Left ventricle myocardium inferior (tissue), 1 donor: ENCODE results near the gene NR1D1. TPM values are rescaled to one million over a fixed set of nuclear protein-coding genes. Genes with fewer than 3 reads are reported as not detected.
A peak's percentile ranks its signal among the peaks of the same experiment; 100 is the strongest.

Experiments
- DNase-seq: peaks from one replicate; pipeline ENCODE4 v3.0.0-alpha.2; 2020
- H3K27ac ChIP-seq: fragments of 200-600 bp; replicated peaks from 2 replicates; pipeline ENCODE4 v1.8.0; 2021
- H3K27me3 ChIP-seq: fragments of 200-600 bp; 2 replicates; pipeline ENCODE4 v1.8.0; 2021; ENCODE audit warnings: low read depth
- H3K36me3 ChIP-seq: fragments of 200-600 bp; 2 replicates; pipeline ENCODE4 v1.8.0; 2021
- H3K4me1 ChIP-seq: fragments of 200-600 bp; 2 replicates; pipeline ENCODE4 v1.8.0; 2021
- H3K4me3 ChIP-seq: fragments of 200-600 bp; 2 replicates; pipeline ENCODE4 v1.8.0; 2021; ENCODE audit warnings: mild to moderate bottlenecking, moderate library complexity
- H3K9me3 ChIP-seq: fragments of 200-600 bp; replicated peaks from 2 replicates; pipeline ENCODE4 v1.8.0; 2021
- intact Hi-C: fragments of 100-400 bp; cut with micrococcal nuclease; formaldehyde crosslinking; loops from one replicate; pipeline ENCODE4 v1.11.0; 2022
- total RNA-seq: library from RNA; stranded (reverse); fragmentation: NEBNext Ultra II Directional; extraction: Animal tissue kit (Norgen Biotek cat#: 25700); gene quantifications from one replicate; pipeline ENCODE4 v1.2.1, GENCODE V29; 2021
- TF ChIP-seq, protein P1 (sequence below): fragments of 200-600 bp; IDR thresholded peaks from 2 replicates; pipeline ENCODE4 v1.8.0; 2021; ENCODE audit warnings: antibody characterized with exemption, mild to moderate bottlenecking, borderline replicate concordance
- donor health status: DM: no; HTN: yes; CAD: no; lungs with severe emphysema.

The NR1D1 gene
- total RNA-seq, 1 donor from 2014 or later: 19.1 TPM

DNA sequence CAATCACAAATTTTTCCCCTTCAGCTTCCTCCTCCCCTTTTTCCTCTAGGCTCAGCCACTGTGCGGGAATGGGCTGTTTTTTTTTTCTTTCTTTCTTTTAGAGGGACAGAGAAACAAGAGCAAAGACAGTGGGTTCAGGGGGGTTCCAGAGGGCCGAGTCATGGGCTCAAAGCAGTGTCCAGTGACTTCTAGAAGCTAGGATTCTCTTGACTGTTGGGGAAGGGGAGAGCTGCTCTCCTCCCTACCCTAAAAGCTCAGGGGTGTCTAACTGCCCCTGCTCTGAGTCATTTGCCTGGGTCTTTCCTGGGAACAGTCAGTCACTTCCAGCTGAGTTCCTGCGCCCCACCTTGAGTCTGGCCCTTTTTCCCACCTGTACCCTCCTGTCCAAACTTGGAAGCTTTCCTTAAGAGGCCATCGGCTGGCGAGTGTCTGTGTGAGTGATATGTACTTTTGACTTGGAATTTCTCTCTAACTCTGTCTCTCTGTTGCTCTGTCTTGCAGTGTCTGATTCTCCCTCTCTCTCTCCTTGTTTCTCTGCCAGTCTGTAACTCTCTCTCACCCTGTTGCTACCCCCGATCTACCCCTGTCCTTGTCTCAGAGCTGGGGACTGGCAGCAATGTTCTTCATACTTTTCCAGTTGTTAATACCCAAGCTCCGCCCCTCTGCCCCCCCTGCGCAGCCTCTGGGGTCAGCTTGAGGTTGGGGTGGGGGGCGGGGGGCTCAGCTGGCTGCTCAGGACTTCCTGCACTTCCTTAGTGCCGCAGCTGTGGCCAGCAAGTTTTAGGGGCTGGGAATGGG lies 35.2 kb downstream of the NR1D1 start:
- Histone ChIP-seq H3K36me3 (no peaks in the 10 kb centered on the region), H3K27ac (peak overlapping the region; percentile 100), H3K9me3 (no peaks in the 10 kb centered on the region), H3K27me3 (no peaks in the 10 kb centered on the region), H3K4me3 (peak overlapping the region; percentile 90), H3K4me1 (peaks cover 79% of the 10 kb centered on the region)
- peak; percentile 37 for DNase-seq
- intact Hi-C loops: no loop called here
- TF ChIP-seq, protein P1, sequence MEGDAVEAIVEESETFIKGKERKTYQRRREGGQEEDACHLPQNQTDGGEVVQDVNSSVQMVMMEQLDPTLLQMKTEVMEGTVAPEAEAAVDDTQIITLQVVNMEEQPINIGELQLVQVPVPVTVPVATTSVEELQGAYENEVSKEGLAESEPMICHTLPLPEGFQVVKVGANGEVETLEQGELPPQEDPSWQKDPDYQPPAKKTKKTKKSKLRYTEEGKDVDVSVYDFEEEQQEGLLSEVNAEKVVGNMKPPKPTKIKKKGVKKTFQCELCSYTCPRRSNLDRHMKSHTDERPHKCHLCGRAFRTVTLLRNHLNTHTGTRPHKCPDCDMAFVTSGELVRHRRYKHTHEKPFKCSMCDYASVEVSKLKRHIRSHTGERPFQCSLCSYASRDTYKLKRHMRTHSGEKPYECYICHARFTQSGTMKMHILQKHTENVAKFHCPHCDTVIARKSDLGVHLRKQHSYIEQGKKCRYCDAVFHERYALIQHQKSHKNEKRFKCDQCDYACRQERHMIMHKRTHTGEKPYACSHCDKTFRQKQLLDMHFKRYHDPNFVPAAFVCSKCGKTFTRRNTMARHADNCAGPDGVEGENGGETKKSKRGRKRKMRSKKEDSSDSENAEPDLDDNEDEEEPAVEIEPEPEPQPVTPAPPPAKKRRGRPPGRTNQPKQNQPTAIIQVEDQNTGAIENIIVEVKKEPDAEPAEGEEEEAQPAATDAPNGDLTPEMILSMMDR: no peak

DNA sequence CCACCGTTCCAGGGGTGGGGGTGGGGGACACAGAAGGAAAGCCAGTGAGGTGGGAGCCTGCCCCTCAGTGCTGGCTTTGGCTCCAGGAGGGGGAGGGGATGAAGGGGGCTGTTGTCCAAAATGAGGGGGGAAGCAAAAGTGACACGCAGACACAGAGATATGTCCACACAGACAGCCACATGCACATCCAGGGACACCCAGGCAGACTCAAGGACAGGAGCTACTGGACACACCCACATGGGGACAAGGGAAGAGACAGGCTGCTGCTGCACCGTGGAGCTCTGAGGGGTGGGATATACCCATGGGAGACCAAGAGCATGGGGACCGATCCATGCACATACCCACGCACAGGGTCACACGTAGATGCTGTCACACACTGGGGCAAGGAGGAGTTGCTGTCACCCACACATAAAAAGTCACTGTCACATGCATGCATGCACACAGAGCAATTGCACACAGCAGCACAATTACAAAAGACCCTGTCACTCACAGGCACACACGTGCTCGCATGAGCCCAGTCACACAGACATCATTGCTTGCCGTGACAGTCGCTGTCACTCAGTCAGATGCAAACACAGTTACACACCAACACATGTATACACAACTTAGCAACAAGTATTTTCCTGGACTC lies 36.4 kb downstream of the NR1D1 start:
- no peak for DNase-seq
- Histone ChIP-seq H3K4me3 (peak overlapping the region; percentile 90), H3K9me3 (no peaks in the 10 kb centered on the region), H3K27ac (peak overlapping the region; percentile 100), H3K36me3 (no peaks in the 10 kb centered on the region), H3K27me3 (no peaks in the 10 kb centered on the region), H3K4me1 (peaks cover 68% of the 10 kb centered on the region)
- intact Hi-C loops: no loop called here
- TF ChIP-seq, protein P1: no peak

DNA sequence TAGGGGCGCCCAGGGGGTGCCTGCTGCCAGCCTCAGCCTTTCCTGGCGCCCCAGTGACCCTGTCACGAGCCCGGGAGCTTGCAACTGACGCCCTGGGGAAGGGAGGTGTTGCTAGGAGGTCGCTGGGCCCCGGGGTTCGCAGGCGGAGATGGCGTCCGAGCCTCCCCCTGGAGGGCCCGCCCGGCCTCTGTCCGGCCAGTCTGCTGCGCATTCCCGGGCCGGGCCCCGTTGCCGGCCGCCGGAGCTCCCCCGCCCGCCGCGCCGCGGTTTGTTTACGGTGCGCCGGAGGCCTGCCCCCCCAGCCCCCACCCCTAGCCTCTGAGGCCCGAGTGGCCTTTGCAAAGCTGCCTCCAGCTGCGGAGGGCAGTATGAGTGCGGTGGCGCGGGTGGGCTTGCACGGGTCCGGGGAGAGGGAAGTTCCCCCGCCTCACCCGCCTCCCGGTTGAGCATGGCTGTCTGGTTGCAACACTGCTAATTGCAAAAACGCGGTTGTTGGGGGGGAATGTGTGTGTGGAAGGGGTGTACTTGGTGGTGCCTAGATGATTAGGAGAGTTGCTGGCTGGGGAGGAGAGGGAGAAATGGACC lies 37.1 kb downstream of the NR1D1 start:
- intact Hi-C loops: no loop called here
- Histone ChIP-seq H3K36me3 (no peaks in the 10 kb centered on the region), H3K4me1 (peaks cover 69% of the 10 kb centered on the region), H3K27me3 (no peaks in the 10 kb centered on the region), H3K4me3 (peak overlapping the region; percentile 90), H3K27ac (peak overlapping the region; percentile 100), H3K9me3 (no peaks in the 10 kb centered on the region)
- TF ChIP-seq, protein P1: no peak
- peak; percentile 50 for DNase-seq

DNA sequence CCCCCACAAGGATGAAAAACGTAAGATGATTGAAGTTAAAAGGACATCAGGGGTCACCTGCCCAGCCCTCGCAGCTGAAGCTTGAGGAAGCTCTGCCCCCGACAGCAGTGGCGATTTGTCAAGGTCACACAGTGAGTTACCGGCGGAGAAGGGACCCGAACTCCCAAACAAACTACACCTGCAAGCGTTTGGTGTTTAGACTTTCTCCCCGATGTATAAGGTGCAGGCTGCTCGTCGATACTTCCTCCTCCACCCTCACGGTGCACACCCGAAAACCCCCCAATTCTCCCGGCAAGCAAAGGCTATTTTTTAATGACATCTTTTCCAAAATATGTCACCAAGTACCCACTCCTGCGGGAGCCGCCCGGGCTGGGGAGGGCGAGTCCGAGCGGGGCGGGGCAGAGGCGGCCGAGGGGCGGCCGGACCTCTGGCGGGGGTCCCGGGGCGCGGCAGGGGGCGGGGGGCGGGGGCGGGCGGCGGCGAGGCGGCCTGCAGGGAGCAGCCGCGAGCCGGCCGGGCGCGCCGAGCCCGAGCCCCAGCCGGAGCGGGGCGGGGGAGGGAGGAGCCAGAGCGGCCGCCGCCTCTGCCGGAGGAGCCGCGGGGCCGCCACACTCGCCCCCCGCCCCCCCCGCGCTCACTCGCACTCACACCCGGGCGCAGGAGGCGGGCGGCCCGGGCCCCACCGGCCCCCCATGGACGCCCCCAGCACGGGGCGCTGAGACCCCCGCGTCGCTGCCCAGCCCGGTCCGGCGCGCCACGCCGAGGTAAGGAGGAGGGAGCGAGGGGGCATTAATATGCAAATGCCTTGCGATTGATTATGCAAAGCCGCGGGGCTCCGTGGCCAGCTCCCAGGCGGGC lies 37.8 kb downstream of the NR1D1 start, which contains the start of gene THRA:
TSS of gene THRA (plus strand) at position 637 of the 858 bp plus-strand sequence. CDS start 11,524 bp downstream, outside the sequence.
- peak; percentile 83 for DNase-seq
- intact Hi-C loops: no loop called here
- H3K9me3 ChIP-seq: no peaks in the 10 kb centered on the region
- H3K4me3 ChIP-seq: peak within 1 kb of the TSS; percentile 90
- peak within 1 kb of the TSS; percentile 100 for H3K27ac ChIP-seq
- peaks cover 69% of the 10 kb centered on the region for H3K4me1 ChIP-seq
- TF ChIP-seq, protein P1: no peak
- no peaks in the 10 kb centered on the region for H3K27me3 ChIP-seq
- no peaks in the 10 kb centered on the region for H3K36me3 ChIP-seq

DNA sequence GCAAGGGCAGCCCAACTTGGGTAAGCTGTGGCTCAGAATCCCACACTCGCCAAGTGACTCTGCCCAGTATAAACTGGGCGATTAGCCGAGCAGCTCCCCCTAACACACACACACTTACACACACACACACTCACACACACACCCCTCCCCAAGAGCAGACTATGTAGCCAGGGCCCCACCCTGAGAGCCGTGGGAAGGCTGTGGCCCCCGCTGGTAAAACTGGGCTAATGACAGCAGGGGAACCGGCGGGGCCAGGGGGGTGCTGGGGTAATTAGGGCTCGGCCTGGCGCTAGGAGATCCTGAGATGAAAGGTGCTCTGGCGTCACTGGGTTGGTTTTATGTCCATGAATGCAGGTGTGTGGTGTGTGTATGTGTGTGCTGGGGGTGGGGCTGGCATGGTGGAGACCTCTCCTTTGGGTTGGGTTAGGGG lies 38.8 kb downstream of the NR1D1 start:
- peaks cover 65% of the 10 kb centered on the region for H3K4me1 ChIP-seq
- H3K9me3 ChIP-seq: no peaks in the 10 kb centered on the region
- TF ChIP-seq, protein P1: no peak
- H3K27me3 ChIP-seq: no peaks in the 10 kb centered on the region
- no peaks in the 10 kb centered on the region for H3K36me3 ChIP-seq
- no peak overlapping the region for H3K4me3 ChIP-seq
- peak overlapping the region; percentile 100 for H3K27ac ChIP-seq
- intact Hi-C loops: no loop called here
- no peak for DNase-seq
